HG03139 (cell line): ENCODE measurements around the gene CCDC142.
A peak's percentile ranks its signal among the peaks of the same experiment; 100 is the strongest.

Experiments
- ATAC-seq: cut with Tn5 transposase; IDR thresholded peaks from one replicate; pipeline ENCODE4 v1.9.1; 2021; ENCODE audit not compliant: unreplicated experiment

The CCDC142 gene, protein sequence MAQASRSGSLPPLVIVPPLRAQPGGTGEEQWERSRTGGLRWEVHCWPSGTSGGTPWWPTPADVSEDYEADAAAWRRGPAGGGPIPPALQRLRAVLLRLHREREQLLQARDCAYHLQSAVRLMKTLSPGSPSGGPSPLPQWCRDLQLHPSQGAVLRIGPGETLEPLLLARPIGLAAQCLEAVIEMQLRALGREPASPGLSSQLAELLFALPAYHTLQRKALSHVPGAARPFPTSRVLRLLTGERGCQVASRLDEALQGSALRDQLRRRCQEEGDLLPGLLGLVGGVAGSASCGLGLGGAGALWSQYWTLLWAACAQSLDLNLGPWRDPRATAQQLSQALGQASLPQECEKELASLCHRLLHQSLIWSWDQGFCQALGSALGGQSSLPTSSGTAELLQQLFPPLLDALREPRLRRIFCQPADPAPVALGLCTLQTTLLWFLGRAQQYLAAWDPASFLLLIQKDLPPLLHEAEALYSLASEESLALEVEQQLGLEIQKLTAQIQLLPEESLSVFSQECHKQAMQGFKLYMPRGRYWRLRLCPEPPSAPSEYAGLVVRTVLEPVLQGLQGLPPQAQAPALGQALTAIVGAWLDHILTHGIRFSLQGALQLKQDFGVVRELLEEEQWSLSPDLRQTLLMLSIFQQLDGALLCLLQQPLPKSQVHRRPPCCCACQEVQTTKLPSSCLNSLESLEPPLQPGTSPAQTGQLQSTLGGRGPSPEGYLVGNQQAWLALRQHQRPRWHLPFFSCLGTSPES

GRCh38 chr2:74482801-74483674, at the start of gene CCDC142, which contains the start of gene TTC31:
TSS of gene CCDC142 (minus strand) at chr2:74482998. CDS start at chr2:74482837, 161 bp downstream.
TSS of gene TTC31 (plus strand) at chr2:74483081. CDS start at chr2:74483096, 15 bp downstream.
- ATAC-seq = peak; percentile 80

GRCh38 chr2:74532222-74532621, 49.4 kb upstream of the CCDC142 start:
- no peak for ATAC-seq

DNA sequence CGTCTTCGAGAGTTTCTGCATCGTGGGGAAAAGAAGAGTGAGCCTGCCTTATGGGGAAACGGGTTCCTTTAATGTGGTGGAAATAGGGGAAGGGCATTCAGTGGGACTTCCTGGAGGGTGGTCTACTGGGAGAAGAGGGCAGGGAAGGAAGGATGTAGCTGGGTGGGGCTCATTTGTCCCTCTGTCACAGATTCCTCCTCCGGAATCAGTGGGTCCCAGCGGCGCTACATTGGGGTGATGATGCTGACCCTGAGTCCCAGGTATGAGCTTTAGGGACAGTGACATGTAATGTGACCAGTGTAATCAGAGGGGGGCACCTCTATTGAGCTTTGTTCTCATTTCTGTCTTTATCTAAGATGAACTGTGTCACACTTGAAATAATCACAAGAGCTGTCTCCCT, 48.9 kb upstream of the CCDC142 start:
- no peak for ATAC-seq

GRCh38 chr2:74530239-74531187, 47.7 kb upstream of the CCDC142 start:
- ATAC-seq = peak; percentile 26

DNA sequence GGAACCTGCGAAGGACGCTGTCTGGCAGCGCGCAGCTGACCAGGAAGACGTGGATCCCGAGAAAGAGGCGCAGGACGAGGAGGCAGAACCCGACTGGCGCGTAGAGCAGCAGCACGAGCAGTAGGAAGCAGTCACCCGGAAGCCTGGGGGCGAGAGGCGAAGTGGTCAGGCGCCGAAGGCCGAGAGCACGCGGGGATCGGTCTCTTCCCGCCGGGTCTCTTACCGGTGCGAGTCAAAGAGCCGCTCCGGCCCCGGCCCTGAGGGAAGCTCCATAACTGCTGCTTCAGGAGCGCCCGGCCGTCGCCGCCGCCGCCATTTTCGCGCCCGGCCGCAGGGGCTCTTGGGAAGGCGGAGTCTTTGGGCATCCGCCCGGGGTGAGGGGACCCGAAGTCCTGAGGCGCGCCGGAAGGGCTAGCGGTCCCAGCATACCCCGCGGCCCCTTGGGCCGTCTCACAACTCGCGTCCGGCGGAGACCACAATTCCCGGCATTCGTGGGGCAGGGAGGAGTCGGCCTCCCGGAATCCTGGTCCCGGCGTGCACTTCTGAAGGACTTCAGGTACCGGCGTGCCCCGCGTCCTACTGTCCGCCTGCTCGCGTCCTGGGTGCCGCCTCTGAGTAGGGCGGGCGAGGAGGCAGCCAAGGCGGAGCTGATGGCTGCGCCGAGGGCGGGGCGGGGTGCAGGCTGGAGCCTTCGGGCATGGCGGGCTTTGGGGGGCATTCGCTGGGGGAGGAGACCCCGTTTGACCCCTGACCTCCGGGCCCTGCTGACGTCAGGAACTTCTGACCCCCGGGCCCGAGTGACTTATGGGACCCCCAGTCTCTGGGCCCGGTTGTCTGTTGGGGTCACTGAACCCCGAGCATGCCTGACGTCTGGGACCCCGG, 46.8 kb upstream of the CCDC142 start, which contains the start of the genes AUP1 and HTRA2:
TSS of gene AUP1 (minus strand) at position 350 of the 882 bp plus-strand sequence. CDS start at position 273, 77 bp downstream.
TSS of gene HTRA2 (plus strand) at position 577 of the 882 bp plus-strand sequence. CDS start at position 651, 74 bp downstream.
- peak; percentile 71 for ATAC-seq

DNA sequence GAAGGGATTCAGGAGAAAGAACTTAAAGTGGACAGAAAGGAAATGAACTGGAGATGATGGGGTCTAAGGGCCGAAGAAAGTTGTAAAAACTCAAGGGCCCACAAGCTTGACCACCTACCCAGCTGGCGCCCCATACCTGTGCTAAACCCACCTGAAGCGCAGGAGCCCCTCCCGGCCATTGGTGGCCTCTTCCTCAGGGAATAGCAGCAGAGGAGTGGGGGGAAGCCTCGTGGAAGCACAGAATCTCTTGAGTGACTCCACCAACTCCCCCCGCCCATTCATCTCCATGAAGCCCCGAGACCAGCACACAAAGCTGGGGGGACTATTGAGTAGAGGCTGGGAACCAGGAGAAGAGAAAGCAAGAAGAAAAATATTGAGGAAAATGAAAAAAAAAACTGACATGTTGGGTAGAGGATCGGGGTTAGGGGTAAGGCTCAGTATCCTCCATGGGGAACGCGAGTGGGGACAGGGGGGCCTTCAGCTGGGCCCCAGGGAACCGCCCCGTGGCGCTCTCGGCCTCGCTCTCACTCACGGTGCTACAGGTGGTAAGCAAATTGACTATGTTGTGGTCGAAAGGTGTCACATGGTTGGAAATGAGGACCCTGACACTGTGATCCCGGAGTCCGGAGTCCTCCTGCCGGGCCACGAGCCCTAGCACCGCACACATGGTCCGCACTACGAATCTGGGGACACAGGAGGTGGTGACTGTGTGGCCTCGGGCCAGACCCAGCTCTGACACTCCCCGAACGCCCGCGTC, 46.0 kb upstream of the CCDC142 start:
- ATAC-seq = peak; percentile 12

- no peak for ATAC-seq
Measured at GRCh38 chr2:74527741-74528140, 44.9 kb upstream of the CCDC142 start.

DNA sequence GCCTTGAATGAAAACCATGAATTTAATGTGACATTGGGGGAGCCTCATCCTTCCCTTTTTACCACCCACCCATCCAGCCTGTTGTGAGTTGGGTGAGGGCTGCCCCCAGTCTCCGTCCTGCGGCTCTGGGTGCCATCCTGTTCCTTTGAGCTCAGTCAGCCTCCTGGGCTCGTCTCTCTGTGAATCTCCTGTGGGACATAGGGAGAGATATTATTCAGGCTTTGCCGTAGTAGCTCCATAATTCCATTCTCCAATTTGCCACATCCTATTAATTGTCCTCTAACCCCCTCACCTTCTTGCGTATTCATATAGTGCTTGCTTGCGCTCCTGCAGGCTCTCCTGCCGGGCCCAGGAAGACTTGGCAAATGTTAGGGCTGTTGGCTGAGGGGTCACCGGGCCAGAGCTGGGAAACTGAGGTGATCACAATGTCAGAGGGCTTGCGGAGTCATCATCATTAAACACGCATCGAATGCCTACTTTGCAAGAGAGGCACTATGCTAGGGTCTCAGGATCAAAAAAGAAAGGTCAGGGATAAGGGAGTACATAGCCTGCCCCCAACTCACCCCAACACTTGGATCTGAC, 43.9 kb upstream of the CCDC142 start:
- ATAC-seq = no peak

DNA sequence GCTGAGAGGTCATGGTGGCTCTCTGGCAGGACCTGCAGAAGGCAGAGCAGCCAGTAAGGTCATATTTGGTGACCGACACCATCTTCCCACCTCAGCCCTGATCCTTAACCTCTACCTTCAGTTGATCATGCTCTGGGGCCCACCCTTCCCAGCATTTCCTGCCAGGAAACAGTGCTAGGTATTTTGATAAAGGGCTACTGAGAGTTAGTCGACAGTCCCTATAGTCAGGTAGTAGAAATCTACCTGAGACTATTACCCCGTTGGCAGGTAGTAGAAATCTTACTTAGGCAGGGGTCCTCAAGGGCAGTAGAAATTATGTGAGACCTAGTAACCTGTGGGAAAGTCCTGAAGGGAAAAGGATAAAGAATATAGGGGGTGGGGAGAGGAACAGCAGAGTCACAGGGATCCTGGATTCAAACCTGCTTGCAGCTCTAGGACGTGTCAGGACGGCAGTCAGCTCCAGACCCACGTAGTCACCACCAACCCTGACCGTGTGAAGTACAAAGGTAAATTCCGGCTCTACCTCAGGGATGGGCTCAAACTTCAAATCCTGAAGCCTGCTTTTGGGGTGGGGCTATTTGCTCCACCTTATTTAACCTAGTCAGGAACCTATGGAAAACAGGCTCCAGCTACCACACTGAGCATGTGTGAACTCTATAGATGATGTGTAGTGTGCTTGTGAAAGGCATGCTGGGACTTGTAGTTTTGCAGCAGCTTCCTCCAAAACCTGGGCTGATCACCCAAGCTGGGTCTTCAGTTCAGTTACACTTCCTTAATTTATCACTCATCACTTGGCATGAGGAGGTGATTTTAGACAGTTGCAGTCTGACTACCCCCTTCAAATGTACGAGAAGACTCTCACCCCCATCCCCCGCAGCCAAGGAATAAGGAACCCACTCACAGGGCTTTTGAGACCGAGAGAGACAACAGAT, 43.2 kb upstream of the CCDC142 start, which contains the start of gene DQX1:
TSS of gene DQX1 (minus strand) at position 515 of the 932 bp plus-strand sequence. CDS start at position 13, 502 bp downstream.
- no peak for ATAC-seq

DNA sequence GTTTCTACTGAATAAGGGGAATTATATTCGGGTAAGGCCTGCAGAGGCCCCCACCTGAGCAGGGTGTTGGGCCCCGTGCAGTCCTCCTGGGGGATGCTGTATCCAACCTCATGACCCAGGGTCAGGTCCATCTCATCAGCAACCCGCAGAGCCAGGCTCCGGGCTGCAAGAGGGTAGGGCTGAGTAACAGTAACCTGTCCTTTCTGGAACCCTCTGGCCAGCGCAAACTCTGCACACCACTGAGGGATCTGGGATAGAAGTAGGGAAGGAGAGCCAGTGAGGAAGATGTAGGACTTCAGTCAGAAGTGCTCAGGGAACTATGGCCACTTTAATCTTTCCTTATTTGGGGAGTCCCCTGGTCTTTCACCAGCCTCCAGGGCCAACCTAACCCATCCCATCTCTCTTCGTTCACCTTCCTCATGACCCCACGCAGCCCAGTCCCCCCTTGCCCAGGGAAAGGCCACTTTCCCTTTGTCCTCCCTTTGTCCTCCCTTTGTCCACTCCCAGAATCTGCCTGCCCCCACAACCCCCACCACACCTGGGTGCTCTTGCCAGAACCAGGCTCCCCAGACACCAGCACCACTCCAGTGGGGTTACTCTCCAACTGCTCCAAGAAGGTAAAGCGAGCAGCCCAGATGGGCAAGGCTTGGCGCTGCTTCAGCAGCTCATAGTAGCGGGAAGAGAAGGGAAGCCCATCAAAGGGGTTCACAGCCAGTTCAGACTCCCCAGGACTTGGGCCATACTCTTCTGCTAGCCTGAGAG, 42.3 kb upstream of the CCDC142 start:
- no peak for ATAC-seq

DNA sequence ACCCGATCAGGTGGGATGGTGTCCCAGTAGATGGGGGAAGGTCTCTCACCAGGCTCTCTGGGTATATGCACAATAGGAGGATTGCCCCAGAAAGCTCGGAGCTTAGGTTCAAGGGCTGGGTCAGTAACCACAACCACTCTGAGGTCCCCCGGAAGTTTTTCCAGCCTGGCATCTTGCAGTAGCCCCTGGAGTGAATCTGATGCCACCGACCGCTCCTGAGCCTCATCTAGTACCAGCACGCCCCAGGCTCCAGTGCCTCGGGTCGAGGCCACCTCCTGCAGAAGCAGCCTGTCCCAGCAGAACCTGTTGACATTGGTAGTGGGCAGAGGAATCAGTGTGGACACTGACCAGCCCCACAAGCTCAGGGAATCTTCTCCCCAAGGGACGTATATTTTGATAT, 41.2 kb upstream of the CCDC142 start:
- ATAC-seq = no peak

GRCh38 chr2:74522516-74522915, 39.7 kb upstream of the CCDC142 start:
- no peak for ATAC-seq

- no peak for ATAC-seq
Measured at GRCh38 chr2:74516650-74517049, 33.9 kb upstream of the CCDC142 start.

DNA sequence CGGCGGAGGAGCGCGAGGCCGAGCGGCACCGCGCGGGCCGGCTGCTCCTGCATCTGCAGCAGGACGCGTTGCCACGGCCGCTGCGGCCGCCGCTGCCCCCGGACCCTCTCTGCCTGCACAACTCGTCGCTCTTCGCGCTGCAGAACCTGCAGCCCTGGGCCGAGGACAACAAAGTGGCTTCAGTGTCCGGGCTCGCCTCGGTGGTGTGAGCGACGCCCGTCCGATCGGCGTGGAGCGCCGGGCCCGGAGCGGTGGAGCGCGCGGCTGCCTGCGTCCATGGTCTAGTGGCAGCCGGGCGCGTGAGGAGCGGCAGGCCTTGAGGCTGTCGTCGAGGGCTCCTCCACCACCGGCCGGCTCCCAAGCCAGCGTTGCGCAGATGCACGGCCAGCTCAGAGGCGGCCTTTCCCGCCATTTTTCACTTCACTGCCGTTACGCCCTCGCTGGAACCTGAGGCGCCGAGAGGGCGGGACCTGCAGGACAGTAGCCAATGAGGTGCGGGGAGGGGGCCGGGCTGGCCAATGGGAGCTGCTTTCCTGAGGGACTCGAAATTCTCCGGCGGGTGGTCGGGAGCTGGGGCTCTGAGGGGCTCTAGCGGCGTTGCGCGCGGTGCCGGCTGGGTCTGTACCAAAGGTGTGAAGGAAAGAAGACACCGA, 33.3 kb upstream of the CCDC142 start:
- peak; percentile 63 for ATAC-seq
